ENCODE data around the gene NME7.

DNA sequence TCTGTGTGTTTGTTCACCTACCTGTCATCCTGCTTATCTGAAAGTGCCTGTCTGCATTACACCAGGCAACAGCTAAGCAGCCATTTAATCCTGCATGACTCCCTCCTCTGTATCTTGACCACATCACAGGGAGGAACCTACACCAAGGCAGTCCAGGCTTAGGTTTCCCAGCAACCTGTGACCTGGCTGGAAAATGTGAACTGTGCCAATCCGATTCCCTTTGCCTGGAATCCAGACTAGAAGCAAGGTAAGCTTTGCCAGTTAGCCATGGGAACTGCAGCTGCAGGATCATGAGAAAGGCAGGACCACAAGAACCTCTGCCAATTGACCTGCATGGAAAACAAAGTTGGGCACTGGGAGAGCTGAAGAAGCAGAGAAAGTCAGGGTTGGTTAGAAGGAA lies 267.4 kb downstream of the NME7 start:
- TF ChIP-seq CTCF (IDR thresholded peaks at IDR 0.05) (no peak), EZH2phosphoT487 (IDR thresholded peaks at IDR 0.05) (no peak)
